RWPE2 (cell line): ENCODE data around the gene TMEM234.

Experiments
- ATAC-seq: fragments of 200-7000 bp; cut with Tn5 transposase; 3 replicates; pipeline ENCODE4 v1.9.1; 2021; ENCODE audit warnings: low read depth
- DNase-seq: peaks from one replicate; pipeline ENCODE4 v3.0.0-alpha.2; 2020; ENCODE audit warnings: low spot score
- H3K27ac ChIP-seq: fragments of 450-650 bp; 2 replicates; pipeline ENCODE4 v1.5.1; 2017; ENCODE audit warnings: mild to moderate bottlenecking; ENCODE audit not compliant: poor library complexity, severe bottlenecking
- H3K27me3 ChIP-seq: fragments of 250-450 bp; sonication (Bioruptor Pico); 2 replicates; pipeline ENCODE4 v1.5.1; 2021; ENCODE audit warnings: mild to moderate bottlenecking, moderate library complexity; ENCODE audit not compliant: insufficient read depth, poor library complexity, severe bottlenecking
- H3K36me3 ChIP-seq: fragments of 250-450 bp; sonication (Bioruptor Pico); 2 replicates; pipeline ENCODE4 v1.5.1; 2020; ENCODE audit warnings: low read depth, mild to moderate bottlenecking, moderate library complexity
- H3K4me1 ChIP-seq: fragments of 250-450 bp; sonication (Bioruptor Pico); 2 replicates; pipeline ENCODE4 v1.5.1; 2021; ENCODE audit warnings: mild to moderate bottlenecking, moderate library complexity; ENCODE audit not compliant: insufficient read depth, poor library complexity, severe bottlenecking
- H3K4me3 ChIP-seq: fragments of 250-450 bp; sonication (Bioruptor Pico); 2 replicates; pipeline ENCODE4 v1.5.1; 2021; ENCODE audit warnings: mild to moderate bottlenecking, moderate library complexity; ENCODE audit not compliant: severe bottlenecking
- H3K9me3 ChIP-seq: fragments of 250-450 bp; sonication (Bioruptor Pico); 2 replicates; pipeline ENCODE4 v1.5.1; 2021; ENCODE audit warnings: mild to moderate bottlenecking, moderate library complexity; ENCODE audit not compliant: severe bottlenecking
- CTCF ChIP-seq: fragments of 450-650 bp; IDR thresholded peaks from one replicate; pipeline ENCODE4 v1.5.1; 2017; ENCODE audit warnings: mild to moderate bottlenecking, moderate library complexity; ENCODE audit not compliant: poor library complexity, severe bottlenecking

Gene TMEM234

GRCh38 chr1:32186491-32186890, 35.7 kb downstream of the TMEM234 start:
- H3K4me3 ChIP-seq: no peak overlapping the region
- no peak for TF ChIP-seq CTCF
- ATAC-seq: no peak
- no peak overlapping the region for H3K27ac ChIP-seq
- no peak for DNase-seq
- peaks cover 3% of the 10 kb centered on the region for H3K4me1 ChIP-seq
- H3K36me3 ChIP-seq: peaks cover 94% of the 10 kb centered on the region
- no peaks in the 10 kb centered on the region for H3K9me3 ChIP-seq
- no peaks in the 10 kb centered on the region for H3K27me3 ChIP-seq

- H3K9me3 ChIP-seq: no peaks in the 10 kb centered on the region
- H3K36me3 ChIP-seq: peaks cover 94% of the 10 kb centered on the region
- peaks cover 8% of the 10 kb centered on the region for H3K4me1 ChIP-seq
- H3K27ac ChIP-seq: no peak overlapping the region
- no peak overlapping the region for H3K4me3 ChIP-seq
- DNase-seq (no peak), ATAC-seq (no peak)
- no peaks in the 10 kb centered on the region for H3K27me3 ChIP-seq
- no peak for TF ChIP-seq CTCF
These were observed 36.1 kb downstream of the TMEM234 start for GRCh38 chr1:32186077-32186476.

GRCh38 chr1:32184650-32185049, 37.5 kb downstream of the TMEM234 start:
- Histone ChIP-seq H3K27me3 (no peaks in the 10 kb centered on the region), H3K9me3 (no peaks in the 10 kb centered on the region), H3K36me3 (peaks cover 89% of the 10 kb centered on the region), H3K27ac (no peak overlapping the region), H3K4me3 (no peak overlapping the region), H3K4me1 (peaks cover 10% of the 10 kb centered on the region)
- DNase-seq (no peak), ATAC-seq (no peak)
- no peak for TF ChIP-seq CTCF

- Histone ChIP-seq H3K27me3 (no peaks in the 10 kb centered on the region), H3K4me3 (no peak overlapping the region), H3K9me3 (no peaks in the 10 kb centered on the region), H3K27ac (peak overlapping the region; percentile 77), H3K36me3 (peaks cover 64% of the 10 kb centered on the region), H3K4me1 (peaks cover 13% of the 10 kb centered on the region)
- ATAC-seq (no peak), DNase-seq (no peak)
- no peak for TF ChIP-seq CTCF
These were observed 40.1 kb downstream of the TMEM234 start for GRCh38 chr1:32182060-32182459.

- Histone ChIP-seq H3K9me3 (no peaks in the 10 kb centered on the region), H3K36me3 (peaks cover 59% of the 10 kb centered on the region), H3K4me1 (peaks cover 13% of the 10 kb centered on the region), H3K27ac (peak overlapping the region; percentile 77), H3K27me3 (no peaks in the 10 kb centered on the region), H3K4me3 (no peak overlapping the region)
- ATAC-seq (no peak), DNase-seq (no peak)
- no peak for TF ChIP-seq CTCF
These were observed 40.6 kb downstream of the TMEM234 start for GRCh38 chr1:32181563-32181962.
